NK-92 treated with Interleukin-12 subunit alpha and Interleukin-12 subunit beta, amount 100 ng/mL, for 24 hours (cell line): Measurements from ENCODE around the gene ZNF512.
A peak's percentile ranks its signal among the peaks of the same experiment; 100 is the strongest.
"Not testable (repeated sequence)": the region's sequence is repeated elsewhere in the genome, so short reads cannot be mapped to it uniquely, and the experiment has no call there.

ENCODE experiments used
- DNase-seq: peaks from one replicate; lab custom pipeline; 2025; lab: John Stamatoyannopoulos, UW

The ZNF512 gene

DNA sequence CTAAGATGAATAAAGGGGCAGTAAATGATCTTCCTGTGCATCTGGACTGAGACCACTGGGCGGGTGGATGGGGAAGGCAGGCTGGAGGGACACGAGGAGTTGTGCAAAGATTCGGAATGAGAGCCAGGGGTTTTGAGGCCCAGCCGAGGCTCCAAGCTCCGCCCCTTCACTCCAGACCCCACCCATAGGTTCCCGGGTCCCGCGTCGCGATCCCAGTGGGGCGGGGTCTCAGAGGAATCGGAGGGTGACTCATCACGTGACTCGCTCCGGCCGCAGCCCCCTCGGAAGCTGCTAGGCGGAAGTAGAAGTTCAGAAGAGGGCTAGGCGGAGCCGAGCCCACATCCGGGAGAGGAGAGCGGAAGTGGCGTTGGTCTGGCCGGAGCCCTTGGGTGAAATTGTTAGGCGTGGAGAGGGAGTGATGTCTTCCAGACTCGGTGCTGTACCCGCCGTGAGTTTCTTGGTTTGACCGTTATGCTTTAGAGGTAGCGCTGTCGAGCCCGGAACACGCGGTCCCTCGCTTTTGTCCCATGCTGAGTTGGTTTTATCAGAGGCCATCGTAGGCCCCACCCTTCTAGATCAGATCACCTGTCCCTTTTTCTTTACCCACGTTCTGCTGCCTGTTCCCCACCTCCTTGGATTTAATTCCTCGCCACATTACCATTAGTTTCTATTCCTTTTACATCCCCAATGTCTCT, at the start of gene ZNF512:
Gene ZNF512 (plus strand): TSS at position 348 of the 695 bp plus-strand sequence. CDS start 71 bp downstream, at position 419.
- peak; percentile 78 for DNase-seq

GRCh38 chr2:27537287-27537686, 45.6 kb upstream of the ZNF512 start:
- no peak for DNase-seq

DNA sequence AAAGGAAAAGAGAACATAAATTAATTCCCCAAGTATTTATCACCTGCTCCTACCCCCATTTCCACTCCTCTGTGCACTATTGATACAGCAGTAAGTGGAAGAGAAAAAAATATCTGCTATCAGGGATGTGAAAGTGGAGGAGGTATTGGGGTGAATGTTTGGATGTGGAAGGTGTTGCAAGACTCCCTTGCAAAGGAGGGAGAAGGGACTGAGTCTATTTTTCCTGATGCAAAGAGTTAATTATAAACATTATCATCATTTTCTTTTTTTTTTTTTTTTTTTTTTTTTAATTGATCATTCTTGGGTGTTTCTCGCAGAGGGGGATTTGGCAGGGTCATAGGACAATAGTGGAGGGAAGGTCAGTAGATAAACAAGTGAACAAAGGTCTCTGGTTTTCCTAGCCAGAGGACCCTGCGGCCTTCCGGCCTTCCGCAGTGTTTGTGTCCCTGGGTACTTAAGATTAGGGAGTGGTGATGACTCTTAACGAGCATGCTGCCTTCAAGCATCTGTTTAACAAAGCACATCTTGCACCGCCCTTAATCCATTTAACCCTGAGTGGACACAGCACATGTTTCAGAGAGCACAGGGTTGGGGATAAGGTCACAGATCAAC, 43.9 kb upstream of the ZNF512 start:
- DNase-seq: not testable (repeated sequence)

DNA sequence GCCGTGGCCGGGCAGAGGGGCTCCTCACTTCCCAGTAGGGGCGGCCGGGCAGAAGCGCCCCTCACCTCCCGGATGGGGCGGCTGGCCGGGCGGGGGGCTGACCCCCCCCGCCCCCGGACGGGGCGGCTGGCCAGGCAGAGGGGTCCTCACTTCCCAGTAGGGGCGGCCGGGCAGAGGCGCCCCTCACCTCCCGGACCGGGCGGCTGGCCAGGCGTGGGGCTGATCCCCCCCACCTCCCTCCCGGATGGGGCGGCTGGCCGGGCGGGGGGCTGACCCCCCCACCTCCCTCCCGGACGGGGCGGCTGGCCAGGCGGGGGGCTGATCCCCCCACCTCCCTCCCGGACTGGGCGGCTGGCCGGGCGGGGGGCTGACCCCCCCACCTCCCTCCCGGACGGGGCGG, 43.2 kb upstream of the ZNF512 start:
- not testable (repeated sequence) for DNase-seq

DNA sequence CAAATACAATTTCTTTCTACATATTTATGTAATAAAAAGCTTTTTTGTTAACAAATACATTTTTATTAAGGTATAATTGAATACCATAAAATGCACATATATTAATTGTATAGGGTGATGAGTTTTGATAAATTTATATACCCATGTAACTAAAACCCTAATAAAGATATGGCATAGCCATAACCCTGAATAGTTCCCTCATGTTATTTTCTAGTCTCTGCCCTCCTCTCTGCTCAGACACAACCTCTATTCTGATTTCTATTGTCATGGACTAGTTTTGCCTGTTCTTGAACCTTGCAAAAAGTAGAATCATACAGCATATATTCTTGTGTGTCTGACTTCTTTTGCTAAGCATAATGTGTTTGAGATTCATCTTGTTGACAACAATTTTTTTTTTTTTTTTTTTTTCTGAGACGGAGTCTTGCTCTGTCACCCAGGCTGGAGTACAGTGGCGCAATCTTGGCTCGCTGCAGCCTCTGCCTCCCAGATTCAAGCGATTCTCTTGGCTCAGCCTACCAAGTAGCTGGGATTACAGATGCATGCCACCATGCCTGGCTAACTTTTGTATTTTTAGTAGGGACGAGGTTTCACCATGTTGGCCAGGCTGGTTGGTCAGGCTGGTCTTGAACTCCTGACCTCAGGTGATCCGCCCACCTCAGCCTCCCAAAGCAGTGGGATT, 38.6 kb upstream of the ZNF512 start:
- no peak for DNase-seq

- DNase-seq: no peak
Observed at GRCh38 chr2:27545348-27546141, 37.3 kb upstream of the ZNF512 start.

DNA sequence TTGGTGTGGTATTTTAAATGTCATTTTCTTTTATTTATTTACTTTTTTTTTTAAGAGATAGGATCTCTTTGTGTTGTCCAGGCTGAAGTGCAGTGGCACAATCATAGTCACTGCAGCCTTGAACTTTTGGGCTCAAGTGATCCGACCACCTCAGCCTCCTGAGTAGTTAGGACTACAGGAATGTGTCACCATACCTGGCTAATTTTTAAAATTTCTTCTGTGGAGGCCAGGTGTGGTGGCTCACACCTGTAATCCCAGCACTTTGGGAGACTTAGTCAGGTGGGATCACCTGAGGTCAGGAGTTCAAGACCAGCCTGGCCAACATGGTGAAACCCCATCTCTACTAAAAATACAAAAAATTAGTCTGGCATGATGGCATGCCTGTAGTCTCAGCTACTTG, 33.5 kb upstream of the ZNF512 start:
- DNase-seq: no peak

- DNase-seq: no peak
Observed at GRCh38 chr2:27551514-27551913, 31.3 kb upstream of the ZNF512 start.

GRCh38 chr2:27552941-27553340, 29.9 kb upstream of the ZNF512 start:
- DNase-seq: no peak

- DNase-seq: not testable (repeated sequence)
Observed at GRCh38 chr2:27554451-27554850, 28.4 kb upstream of the ZNF512 start.

GRCh38 chr2:27559228-27559627, 23.6 kb upstream of the ZNF512 start:
- no peak for DNase-seq

DNA sequence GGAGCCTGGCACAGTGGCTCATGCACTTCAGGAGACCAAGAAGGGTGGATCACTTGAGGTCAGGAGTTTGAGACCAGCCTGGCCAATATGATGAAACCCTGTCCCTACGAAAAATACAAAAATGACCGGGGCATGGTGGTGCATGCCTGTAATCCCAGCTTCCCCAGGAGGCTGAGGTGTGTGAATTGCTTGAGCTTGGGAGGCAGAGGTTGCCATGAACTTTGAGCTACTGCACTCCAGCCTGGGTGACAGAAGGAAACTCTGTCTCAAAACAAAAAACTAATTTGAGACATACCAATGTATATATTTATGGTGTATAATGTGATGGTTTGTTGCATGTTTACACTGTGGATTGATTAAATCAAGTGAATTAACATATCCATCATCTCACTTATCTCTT, 21.8 kb upstream of the ZNF512 start:
- no peak for DNase-seq

DNA sequence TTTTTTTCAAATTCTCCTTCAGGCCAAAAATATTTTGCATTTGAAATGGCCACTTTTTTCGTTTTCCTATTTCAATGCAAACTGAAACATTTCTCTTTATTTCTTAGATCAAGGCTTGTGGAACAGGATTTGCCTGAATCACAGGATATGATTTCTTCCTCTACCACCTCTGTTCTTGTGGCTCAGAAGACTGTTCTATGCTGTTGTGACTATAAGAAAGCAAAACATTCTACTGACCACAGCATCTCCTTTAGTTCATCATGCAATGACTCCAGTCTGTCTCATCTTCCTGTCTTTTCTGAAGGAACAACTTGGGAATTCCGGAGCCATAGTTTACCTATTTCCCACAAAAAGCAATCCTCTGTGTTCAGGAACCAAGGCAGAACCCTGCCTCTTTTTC, 16.2 kb upstream of the ZNF512 start:
- DNase-seq: no peak

DNA sequence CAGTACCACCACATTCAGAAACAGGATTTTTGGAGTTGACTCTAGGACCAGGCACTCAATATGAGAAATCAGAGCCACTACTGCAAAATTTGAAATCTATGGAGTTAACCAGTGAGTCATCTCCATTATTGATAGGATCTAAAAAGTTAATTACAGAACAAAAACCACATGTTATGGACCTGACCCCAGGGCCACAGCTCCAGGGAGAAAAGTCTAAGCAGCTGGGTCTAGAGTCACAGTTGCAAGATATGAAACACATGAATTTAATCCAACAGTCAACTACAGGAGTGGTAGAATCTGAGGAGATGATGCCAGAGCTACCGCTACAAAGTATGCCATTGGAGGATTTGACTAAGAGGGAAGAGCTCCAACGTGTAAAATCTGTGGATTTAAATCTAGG, 13.4 kb upstream of the ZNF512 start:
- DNase-seq: no peak

DNA sequence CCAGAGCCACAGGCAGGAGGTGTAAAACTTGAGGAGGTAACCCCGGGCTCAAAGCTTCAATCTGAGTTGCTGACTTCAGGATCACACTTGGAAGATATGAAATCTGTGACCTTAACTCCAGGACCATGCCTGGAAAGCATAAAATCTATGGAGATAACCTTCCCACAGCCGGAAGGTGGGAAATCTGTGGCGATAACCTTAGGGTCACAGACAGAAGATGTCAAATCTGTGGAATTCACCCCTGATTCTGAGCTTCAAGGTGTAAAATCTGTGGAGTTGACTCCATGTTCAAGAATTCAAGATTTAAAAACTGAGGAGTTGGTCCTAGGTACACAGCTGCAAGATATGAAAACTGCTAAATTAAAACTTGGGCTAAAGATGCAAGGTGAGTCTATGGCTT, 11.6 kb upstream of the ZNF512 start:
- DNase-seq: no peak

DNA sequence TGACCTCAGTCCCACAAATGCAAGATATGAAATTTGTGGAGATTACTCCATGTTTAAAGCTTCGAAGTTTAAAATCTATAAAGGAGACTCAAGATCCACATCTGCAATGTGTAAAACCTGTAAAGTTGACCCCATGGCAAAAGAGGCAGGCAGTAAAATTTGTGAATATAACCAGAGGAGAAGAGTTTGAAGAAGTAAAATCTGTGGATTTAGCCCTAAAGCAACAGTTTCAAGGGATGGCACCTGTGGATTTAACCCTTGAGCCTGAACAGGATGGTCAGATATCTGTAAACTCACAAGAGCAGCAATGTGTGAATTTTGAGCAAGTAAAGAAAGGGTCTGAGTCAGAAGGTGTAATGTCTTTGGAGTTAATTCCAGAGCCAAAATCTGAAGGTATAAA, 11.2 kb upstream of the ZNF512 start:
- DNase-seq: no peak

GRCh38 chr2:27572439-27572838, 10.4 kb upstream of the ZNF512 start:
- no peak for DNase-seq

- DNase-seq: peak; percentile 35
Observed at GRCh38 chr2:27572998-27573429, 9.8 kb upstream of the ZNF512 start.

DNA sequence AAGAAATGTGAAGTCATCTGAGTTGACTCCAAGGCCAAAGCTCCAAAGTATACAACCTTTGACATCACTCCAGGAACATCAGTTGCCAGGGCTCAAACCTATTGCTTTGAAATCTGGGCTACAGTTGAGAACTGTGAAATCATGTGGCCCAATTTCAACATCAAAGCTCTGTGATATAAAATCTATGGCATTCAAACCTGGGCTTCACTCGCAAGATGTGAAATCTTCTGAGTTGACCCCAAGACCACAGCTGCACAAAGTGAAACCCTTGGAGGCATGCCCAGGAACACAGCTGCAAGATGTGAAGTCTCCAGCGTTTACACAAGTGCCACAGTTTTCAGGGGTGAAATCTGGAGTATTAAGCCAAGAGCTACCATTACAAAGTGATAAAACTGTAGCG, 9.4 kb upstream of the ZNF512 start:
- no peak for DNase-seq

GRCh38 chr2:27581417-27582128, 1.3 kb upstream of the ZNF512 start:
- no peak for DNase-seq

- DNase-seq: no peak
Observed at GRCh38 chr2:27582129-27582694, 630 bp upstream of the ZNF512 start.
